GM12878 (cell line): ENCODE data around the gene SERHL2. TPM values are rescaled to one million over a fixed set of nuclear protein-coding genes. Genes with fewer than 3 reads are reported as not detected.

Experiments
- ATAC-seq: fragments of 200-7000 bp; cut with Tn5 transposase; 3 replicates; pipeline ENCODE4 v1.9.1; 2020; ENCODE audit warnings: mild to moderate bottlenecking, moderate library complexity
- BruUV-seq: library from RNA; stranded (reverse); fragments of 400-500 nt; replicated peaks from 2 replicates; lab custom pipeline; 2021; lab: Mats Ljungman, UMichigan
- CTCF ChIA-PET: fragments of 300-600 bp; sonication (Branson Sonifier 250); formaldehyde crosslinking; extraction: SDS; loops from one replicate; lab custom pipeline; 2021; ENCODE audit warnings: inconsistent platforms; lab: Yijun Ruan, JAX
- POLR2A ChIA-PET: fragments of 350-600 bp; formaldehyde crosslinking; extraction: SDS; loops from one replicate; lab custom pipeline; 2021; ENCODE audit warnings: inconsistent platforms; lab: Charles Lee
- RAD21 ChIA-PET: fragments of 300-600 bp; sonication (Branson Sonifier 250); formaldehyde crosslinking; loops from one replicate; lab custom pipeline; 2023; ENCODE audit warnings: antibody characterized with exemption; ENCODE audit not compliant: unreplicated experiment; lab: Charles Lee
- SMC1A ChIA-PET: fragments of 300-600 bp; sonication (Branson Sonifier 250); formaldehyde crosslinking; loops from one replicate; lab custom pipeline; 2023; ENCODE audit not compliant: unreplicated experiment, uncharacterized antibody; lab: Charles Lee
- DNase-seq: peaks from one replicate; pipeline ENCODE4 v3.0.0-alpha.2; 2011; ENCODE audit warnings: low read depth, low spot score
- FAIRE-seq: peaks from 3 replicates; lab custom pipeline; 2011; peaks lifted over from hg19 to GRCh38; lab: Jason Lieb, UNC
- H2AFZ ChIP-seq: 2 replicates; pipeline ENCODE4 v1.6.0; 2011; ENCODE audit warnings: low read depth, low read length, control low read depth; ENCODE audit not compliant: control insufficient read depth
- H3K27ac ChIP-seq: 2 replicates; pipeline ENCODE4 v1.5.1; 2011; ENCODE audit warnings: control low read depth; ENCODE audit not compliant: control insufficient read depth, insufficient read depth
- H3K27me3 ChIP-seq, 2 experiments: replicated peaks in 1 of 2; 2 replicates each; pipeline versions ENCODE4 v1.6.0 to v1.6.1; 2011; ENCODE audit warnings: low read length in 1 of 2; ENCODE audit not compliant: control insufficient read depth in 2 of 2, insufficient read depth in 2 of 2
- H3K36me3 ChIP-seq, 2 experiments: 2 replicates each; pipeline ENCODE4 v1.5.1; 2011; ENCODE audit warnings: low read length in 1 of 2; ENCODE audit not compliant: control insufficient read depth in 2 of 2, insufficient read depth in 2 of 2
- H3K4me1 ChIP-seq: 2 replicates; pipeline ENCODE4 v1.6.1; 2011; ENCODE audit warnings: mild to moderate bottlenecking, low read length, moderate library complexity, mixed read lengths; ENCODE audit not compliant: control insufficient read depth, insufficient read depth
- H3K4me2 ChIP-seq: 2 replicates; pipeline ENCODE4 v1.6.0; 2011; ENCODE audit warnings: control low read depth; ENCODE audit not compliant: control insufficient read depth, insufficient read depth
- H3K4me3 ChIP-seq: fragments of 200-600 bp; sonication (generic); 2 replicates; pipeline ENCODE4 v1.5.1; 2016
- H3K79me2 ChIP-seq: 2 replicates; pipeline ENCODE4 v1.6.0; 2011; ENCODE audit warnings: low read length; ENCODE audit not compliant: control insufficient read depth, insufficient read depth
- H3K9ac ChIP-seq: 2 replicates; pipeline ENCODE4 v1.8.0; 2011; ENCODE audit warnings: low read length, control low read depth, mixed read lengths; ENCODE audit not compliant: control insufficient read depth, insufficient read depth
- H3K9me3 ChIP-seq: replicated peaks from 3 replicates; pipeline ENCODE4 v1.5.1; 2011; ENCODE audit warnings: mild to moderate bottlenecking, low read length; ENCODE audit not compliant: control insufficient read depth, insufficient read depth
- H4K20me1 ChIP-seq: 2 replicates; pipeline ENCODE4 v1.6.0; 2011; ENCODE audit not compliant: control insufficient read depth, insufficient read depth
- CHD2 ChIP-seq: IDR thresholded peaks from 2 replicates; pipeline ENCODE4 v1.6.1; 2011; ENCODE audit warnings: low read depth, low read length, improper control_type of control experiment, borderline replicate concordance
- CHD4 ChIP-seq: fragments of 200-600 bp; sonication (generic); IDR thresholded peaks from 2 replicates; pipeline ENCODE4 v1.6.1; 2016; ENCODE audit warnings: mild to moderate bottlenecking
- CTCF ChIP-seq, 3 experiments: IDR thresholded peaks in 2 of 3; conservative IDR thresholded peaks in 1 of 3; 2 replicates each; pipeline ENCODE4 v1.5.1; 2011; ENCODE audit warnings: low read depth in 3 of 3, low read length in 3 of 3, mild to moderate bottlenecking in 3 of 3, control low read depth in 2 of 3, moderate library complexity in 2 of 3, inconsistent platforms in 1 of 3, mixed read lengths in 1 of 3; ENCODE audit not compliant: control insufficient read depth in 2 of 3, insufficient read depth in 1 of 3; ENCODE audit errors: extremely low read depth in 1 of 3
- ETV6 ChIP-seq, 2 experiments: fragments of 450-650 bp in 1 of 2; IDR thresholded peaks in 1 of 2; conservative IDR thresholded peaks in 1 of 2; 2 replicates each; pipeline ENCODE4 v1.6.1; 2014; ENCODE audit warnings: antibody characterized with exemption in 1 of 2, borderline replicate concordance in 1 of 2, low read depth in 1 of 2, mild to moderate bottlenecking in 1 of 2, moderate library complexity in 1 of 2
- KLF5 ChIP-seq: fragments of 450-650 bp; IDR thresholded peaks from 2 replicates; pipeline ENCODE4 v1.6.1; 2014; ENCODE audit warnings: mild to moderate bottlenecking; ENCODE audit not compliant: partially characterized antibody
- NFYB ChIP-seq: IDR thresholded peaks from 2 replicates; pipeline ENCODE4 v1.6.1; 2011; ENCODE audit warnings: low read depth, mild to moderate bottlenecking, low read length, improper control_type of control experiment, moderate library complexity; ENCODE audit not compliant: insufficient read depth
- NR2C1 ChIP-seq: fragments of 450-650 bp; IDR thresholded peaks from 2 replicates; pipeline ENCODE4 v1.6.1; 2017; ENCODE audit warnings: antibody characterized with exemption, mild to moderate bottlenecking, moderate library complexity
- POLR2A ChIP-seq: IDR thresholded peaks from 2 replicates; pipeline ENCODE4 v1.6.1; 2011; ENCODE audit warnings: low read depth, mild to moderate bottlenecking, low read length
- POU2F2 ChIP-seq: IDR thresholded peaks from 3 replicates; pipeline ENCODE4 v1.6.1; 2011; ENCODE audit warnings: low read depth, mild to moderate bottlenecking, low read length, borderline replicate concordance
- RELA ChIP-seq: fragments of 450-650 bp; IDR thresholded peaks from 2 replicates; pipeline ENCODE4 v1.8.0; 2014; ENCODE audit warnings: borderline replicate concordance; ENCODE audit not compliant: partially characterized antibody
- SPI1 ChIP-seq: IDR thresholded peaks from 2 replicates; pipeline ENCODE4 v1.6.1; 2011; ENCODE audit warnings: low read depth, mild to moderate bottlenecking, low read length, moderate library complexity, borderline replicate concordance; ENCODE audit not compliant: insufficient read depth
- SUZ12 ChIP-seq: fragments of 200-600 bp; sonication (generic); IDR thresholded peaks from one replicate; pipeline ENCODE4 v1.6.1; 2018; ENCODE audit warnings: antibody characterized with exemption, mild to moderate bottlenecking; ENCODE audit not compliant: unreplicated experiment
- TARDBP ChIP-seq: IDR thresholded peaks from 2 replicates; pipeline ENCODE4 v1.6.1; 2016; ENCODE audit warnings: borderline replicate concordance
- ZNF24 ChIP-seq: fragments of 450-650 bp; IDR thresholded peaks from 2 replicates; pipeline ENCODE4 v1.6.1; 2017; ENCODE audit warnings: antibody characterized with exemption, mild to moderate bottlenecking
- WGBS: methylation state at CpG from one replicate; pipeline ENCODE4 v1.1.6; 2016; ENCODE audit warnings: low lambda C conversion rate; ENCODE audit not compliant: insufficient replicate concordance, insufficient coverage; ENCODE audit errors: missing lambda C conversion rate; 5-methylcytosine and 5-hydroxymethylcytosine counted together
- in situ Hi-C: fragments of 300-500 bp; cut with MboI; formaldehyde crosslinking; loops from 9 replicates; pipeline ENCODE4 v1.14.3; 2018; ENCODE audit warnings: mixed read lengths
- intact Hi-C: fragments of 100-400 bp; cut with micrococcal nuclease; formaldehyde crosslinking; loops from one replicate; pipeline ENCODE4 v1.14.2; 2022; ENCODE audit not compliant: unreplicated experiment
- polyA plus RNA-seq, 11 experiments: library from polyadenylated mRNA; depleted of rRNA in 4 of 11; unstranded in 6 of 11; stranded (reverse) in 5 of 11; fragments of >200 nt; fragmentation: Nextera tagmentation in 4 of 11; fragmentation: Illumina TruSeq in 1 of 11; extraction: Ambion mirVana in 4 of 11; extraction: Trizol in 1 of 11; gene quantifications; 1 replicate in 1 of 11; 2 replicates in 10 of 11; pipeline versions ENCODE4 v1.2.1 to v1.2.3, GENCODE V29; 2011 to 2016; ENCODE audit warnings: inconsistent platforms in 2 of 11, missing spikeins in 2 of 11, low read depth in 1 of 11
- total RNA-seq, 4 experiments: library from RNA; depleted of rRNA in 3 of 4; stranded (reverse); fragments of >200 nt in 3 of 4; fragmentation: Illumina TruSeq in 1 of 4; extraction: Trizol in 1 of 4; gene quantifications; 2 replicates each; pipeline versions ENCODE4 v1.2.1 to v1.2.3, GENCODE V29; 2013 to 2021

The SERHL2 gene
- total and polyA plus RNA-seq, 10 of the 15 experiments (the other 5 are each of a cell fraction or from before 2014, with no cell fraction given) = 0.63 to 2.0 (median 1.2) TPM

GRCh38 chr22:42596863-42597530, 43.2 kb downstream of the SERHL2 start:
- in situ Hi-C loops = no loop called here
- 98% methylated on average over 11 of the region's 11 CpGs for WGBS
- Histone ChIP-seq H4K20me1 (no peaks in the 10 kb centered on the region), H3K9me3 (no peaks in the 10 kb centered on the region), H3K4me3 (no peak overlapping the region), H3K4me1 (no peaks in the 10 kb centered on the region), H3K4me2 (no peak overlapping the region), H3K27ac (no peak overlapping the region), H3K79me2 (no peaks in the 10 kb centered on the region), H3K36me3 (peaks cover 35 to 46% of the 10 kb centered on the region in 2 experiments), H3K27me3 (no peaks in the 10 kb centered on the region), H2AFZ (no peak overlapping the region), H3K9ac (no peak overlapping the region)
- TF ChIP-seq NR2C1 (no peak), POLR2A (0 out of 2 replicates have a peak, but pooled peaks have one; percentile 13), ETV6 (conservative IDR thresholded peaks at IDR 0.05 in 1 of 2, IDR thresholded peaks at IDR 0.05 in 1 of 2; ENCODE audit: borderline replicate concordance in 1 of 2, low read depth in 1 of 2) (no peak)
- no TSS peak for BruUV-seq
- DNase-seq (no peak), FAIRE-seq (no peak), ATAC-seq (no peak)
- ChIA-PET POLR2A (no interaction called here), RAD21 (no interaction called here), SMC1A (no interaction called here), CTCF (interaction anchor here (0.8 kb wide), 1 partner anchor 15 kb away, joined by 4 read pairs; no protein-coding TSS in a partner anchor)
- intact Hi-C loops = no loop called here

- no peak overlapping the region for H3K27ac ChIP-seq
- H4K20me1 ChIP-seq = 0 out of 2 replicates have a peak, but pooled peaks cover 7% of the 10 kb centered on the region
- ChIA-PET POLR2A (no interaction called here), CTCF (no interaction called here), RAD21 (no interaction called here), SMC1A (no interaction called here)
- H2AFZ ChIP-seq = no peak overlapping the region
- no peaks in the 10 kb centered on the region for H3K9me3 ChIP-seq
- 100% methylated on average over 6 of the region's 6 CpGs for WGBS
- H3K79me2 ChIP-seq = peaks cover 23% of the 10 kb centered on the region
- TSS peak; percentile 27 for BruUV-seq
- H3K4me2 ChIP-seq = no peak overlapping the region
- in situ Hi-C loops = no loop called here
- H3K36me3 ChIP-seq = peaks cover 30 to 38% of the 10 kb centered on the region in 2 experiments
- no peaks in the 10 kb centered on the region for H3K4me1 ChIP-seq
- no peaks in the 10 kb centered on the region for H3K27me3 ChIP-seq
- no peak for FAIRE-seq
- DNase-seq = no peak
- no peak for ATAC-seq
- intact Hi-C loops = no loop called here
- no peak overlapping the region for H3K9ac ChIP-seq
- no peak overlapping the region for H3K4me3 ChIP-seq
- TF ChIP-seq KLF5 (no peak), SPI1 (no peak), CTCF (IDR thresholded peaks at IDR 0.05 in 2 of 3, conservative IDR thresholded peaks at IDR 0.05 in 1 of 3; ENCODE audit: control insufficient read depth in 2 of 3, extremely low read depth in 1 of 3, insufficient read depth in 1 of 3, low read depth in 3 of 3, low read length in 3 of 3) (no peak), TARDBP (no peak), ZNF24 (no peak), SUZ12 (no peak), CHD4 (no peak), NFYB (no peak), POU2F2 (no peak), RELA (no peak), CHD2 (no peak)
Observed at GRCh38 chr22:42601879-42602465, 48.2 kb downstream of the SERHL2 start.
